Astrocyte of the spinal cord (primary cell): ENCODE results near the gene MUC22.
"Not testable (repeated sequence)": the region's sequence is repeated elsewhere in the genome, so short reads cannot be mapped to it uniquely, and the experiment has no call there.

Experiments used
- DNase-seq: peaks from one replicate; pipeline ENCODE4 v3.0.0; 2011; ENCODE audit warnings: low read depth, low spot score
- H3K4me3 ChIP-seq: 2 replicates; pipeline ENCODE4 v1.5.1; 2011; ENCODE audit warnings: low read depth, mild to moderate bottlenecking, low read length, moderate library complexity
- in situ Hi-C: cut with HindIII; loops from 2 replicates; pipeline ENCODE4 v1.10.0; 2017; ENCODE audit warnings: low sequenced_read_pairs
- TF ChIP-seq, protein P1 (sequence below): IDR thresholded peaks from 2 replicates; pipeline ENCODE4 v1.5.1; 2012; ENCODE audit warnings: low read depth, mild to moderate bottlenecking, low read length, inconsistent platforms

Gene MUC22

DNA sequence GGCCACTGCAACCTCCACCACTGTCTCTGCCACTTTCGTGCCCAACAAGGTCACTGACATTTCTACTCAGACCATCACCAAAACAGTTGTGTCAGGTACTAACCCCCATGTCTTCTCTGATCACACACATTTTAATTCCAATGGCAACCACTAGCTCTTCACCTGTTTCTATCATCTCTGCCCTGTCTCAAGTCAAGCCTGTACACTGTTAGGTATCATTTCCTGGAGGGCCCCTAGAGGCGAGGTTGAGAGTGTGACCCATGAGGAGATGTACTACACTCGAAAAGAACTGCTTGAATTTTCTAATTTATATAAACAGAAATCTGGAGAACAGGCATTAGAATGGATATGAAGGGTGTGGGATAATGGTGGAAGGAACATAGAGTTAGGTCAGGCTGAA lies 44.1 kb upstream of the MUC22 start:
- TF ChIP-seq, protein P1, sequence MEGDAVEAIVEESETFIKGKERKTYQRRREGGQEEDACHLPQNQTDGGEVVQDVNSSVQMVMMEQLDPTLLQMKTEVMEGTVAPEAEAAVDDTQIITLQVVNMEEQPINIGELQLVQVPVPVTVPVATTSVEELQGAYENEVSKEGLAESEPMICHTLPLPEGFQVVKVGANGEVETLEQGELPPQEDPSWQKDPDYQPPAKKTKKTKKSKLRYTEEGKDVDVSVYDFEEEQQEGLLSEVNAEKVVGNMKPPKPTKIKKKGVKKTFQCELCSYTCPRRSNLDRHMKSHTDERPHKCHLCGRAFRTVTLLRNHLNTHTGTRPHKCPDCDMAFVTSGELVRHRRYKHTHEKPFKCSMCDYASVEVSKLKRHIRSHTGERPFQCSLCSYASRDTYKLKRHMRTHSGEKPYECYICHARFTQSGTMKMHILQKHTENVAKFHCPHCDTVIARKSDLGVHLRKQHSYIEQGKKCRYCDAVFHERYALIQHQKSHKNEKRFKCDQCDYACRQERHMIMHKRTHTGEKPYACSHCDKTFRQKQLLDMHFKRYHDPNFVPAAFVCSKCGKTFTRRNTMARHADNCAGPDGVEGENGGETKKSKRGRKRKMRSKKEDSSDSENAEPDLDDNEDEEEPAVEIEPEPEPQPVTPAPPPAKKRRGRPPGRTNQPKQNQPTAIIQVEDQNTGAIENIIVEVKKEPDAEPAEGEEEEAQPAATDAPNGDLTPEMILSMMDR: no peak
- H3K4me3 ChIP-seq: no peak overlapping the region
- in situ Hi-C loops: no loop called here
- DNase-seq: no peak

DNA sequence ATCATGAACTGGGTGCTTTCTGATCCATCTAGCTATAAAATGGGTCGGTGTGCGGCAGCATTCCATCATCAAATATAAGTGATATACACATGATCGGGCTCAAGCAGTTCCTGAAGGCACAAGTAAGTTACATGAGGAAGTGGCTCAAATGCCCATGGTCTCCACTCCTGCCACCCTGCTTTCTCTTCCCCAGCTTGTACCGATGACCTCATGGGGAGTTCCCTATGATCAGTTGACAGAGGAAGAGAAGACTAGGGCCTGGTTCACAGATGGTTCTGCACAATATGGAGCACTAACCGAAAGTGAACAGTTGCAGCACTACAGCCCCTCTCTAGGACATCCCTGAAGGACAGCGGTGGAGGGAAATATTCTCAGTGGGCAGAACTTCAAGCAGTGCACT lies 41.1 kb upstream of the MUC22 start:
- H3K4me3 ChIP-seq, DNase-seq, in situ Hi-C loops: not testable (repeated sequence)

DNA sequence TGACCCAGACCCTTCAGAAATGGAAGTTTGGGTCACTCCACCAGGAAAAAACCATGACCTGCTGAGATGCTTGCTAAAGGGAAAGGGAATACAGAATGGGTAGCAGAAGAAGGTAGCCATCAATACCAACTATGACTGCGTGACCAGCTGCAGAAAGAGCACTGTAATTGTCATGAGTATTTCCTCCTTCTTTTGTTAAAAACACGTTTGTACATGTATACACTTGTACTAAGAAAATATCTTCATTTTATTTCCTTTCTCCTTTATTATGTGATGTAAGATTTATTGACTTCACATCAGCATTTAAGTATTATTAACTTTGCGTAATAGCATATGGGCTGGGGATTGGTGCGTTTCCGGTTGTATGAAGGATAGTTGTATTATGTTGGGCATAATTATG lies 39.3 kb upstream of the MUC22 start:
- no peak overlapping the region for H3K4me3 ChIP-seq
- in situ Hi-C loops: no loop called here
- TF ChIP-seq, protein P1: no peak
- no peak for DNase-seq

DNA sequence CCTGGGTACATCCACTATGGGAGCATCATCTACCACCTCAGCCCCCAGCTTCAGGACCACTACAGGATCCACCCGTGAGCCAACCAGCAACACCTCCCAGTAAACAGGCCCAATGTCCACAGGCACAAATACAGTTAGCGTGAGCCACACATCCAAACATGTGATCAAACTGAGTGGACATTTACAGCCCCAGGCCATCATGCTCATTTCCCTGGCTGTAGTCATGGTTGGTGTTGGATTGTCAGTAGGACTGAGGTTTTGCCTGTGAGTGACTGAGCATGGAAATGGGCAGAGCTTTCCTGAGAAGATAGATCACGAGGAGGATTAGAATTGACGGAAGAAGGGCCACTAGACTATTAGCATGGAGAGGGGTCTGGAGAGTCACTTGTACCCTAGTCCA lies 37.5 kb upstream of the MUC22 start:
- TF ChIP-seq, protein P1: no peak
- H3K4me3 ChIP-seq: no peak overlapping the region
- DNase-seq: no peak
- in situ Hi-C loops: no loop called here

DNA sequence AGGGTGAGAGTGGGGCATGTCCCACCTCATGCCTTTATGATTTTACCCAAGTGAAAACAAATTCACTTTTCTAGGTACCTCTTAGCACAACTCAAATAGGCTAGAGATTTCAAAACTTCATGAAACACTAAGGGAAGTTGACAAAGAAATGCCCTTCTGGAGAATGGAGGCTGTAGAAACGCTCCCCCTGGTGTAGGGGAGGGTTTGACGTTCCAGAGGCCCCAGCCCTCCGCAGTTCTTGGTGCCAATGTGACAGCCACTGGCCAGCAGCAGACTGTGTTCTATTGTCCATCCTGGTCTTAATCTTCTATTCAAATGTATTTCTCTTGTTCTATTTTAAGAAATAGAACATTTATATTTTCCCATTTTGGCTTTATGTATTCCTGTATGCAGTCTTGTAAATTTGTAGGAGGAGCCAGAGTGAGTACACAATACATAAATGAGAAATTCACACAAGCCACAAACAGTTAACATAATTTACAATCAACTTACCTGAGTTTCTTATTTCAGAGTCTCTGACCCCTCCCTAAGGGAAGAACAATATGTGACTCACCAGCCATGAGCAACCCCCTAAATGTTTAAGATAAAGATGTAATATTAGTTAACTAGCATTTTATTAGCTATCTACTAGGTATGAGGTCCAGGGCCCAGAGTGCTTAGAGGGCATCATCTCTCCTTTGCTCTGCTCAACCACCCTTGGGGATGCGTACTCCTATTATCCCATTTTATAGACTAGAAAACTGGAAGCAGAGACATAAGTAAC lies 35.6 kb upstream of the MUC22 start:
- H3K4me3 ChIP-seq: no peak overlapping the region
- TF ChIP-seq, protein P1: no peak
- DNase-seq: no peak
- in situ Hi-C loops: no loop called here

DNA sequence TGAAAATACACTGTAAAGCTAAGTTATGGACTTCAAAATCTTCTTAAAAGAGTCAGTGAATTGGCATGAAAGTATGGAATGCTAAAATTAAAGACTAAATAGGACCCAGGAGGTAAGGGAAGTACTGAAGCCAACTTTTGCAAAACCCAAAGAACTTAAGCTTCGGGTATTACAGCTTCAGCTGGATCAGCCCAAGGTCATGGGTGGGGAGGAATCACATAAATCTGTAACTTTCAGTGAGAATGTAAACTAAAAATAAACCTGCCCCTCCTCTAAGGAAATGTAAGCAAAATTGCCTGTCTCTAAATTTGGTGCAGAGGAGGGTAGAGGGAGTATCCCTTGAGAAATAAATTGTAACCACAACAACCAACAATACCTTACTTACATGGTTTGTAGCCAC lies 31.1 kb upstream of the MUC22 start:
- in situ Hi-C loops: no loop called here
- DNase-seq: no peak
- TF ChIP-seq, protein P1: no peak
- H3K4me3 ChIP-seq: no peak overlapping the region

DNA sequence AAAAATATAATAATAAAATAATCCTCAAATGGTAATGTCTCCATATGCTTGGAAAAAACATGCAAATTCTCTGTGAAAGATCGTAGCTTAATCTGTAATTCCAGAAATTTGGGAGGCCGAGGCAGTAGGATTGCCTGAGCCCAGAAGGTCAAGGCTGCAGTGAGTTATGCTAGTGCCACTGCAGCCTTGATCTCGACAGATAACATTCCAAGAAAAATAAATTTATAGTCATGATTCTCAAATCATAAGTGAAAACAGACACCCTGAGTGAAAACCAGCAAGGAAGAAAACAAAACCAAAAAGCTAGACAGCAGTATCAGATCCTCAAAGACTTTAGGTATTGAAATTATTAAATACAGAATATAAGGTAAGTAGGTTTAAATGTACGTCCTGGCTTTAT lies 30.6 kb upstream of the MUC22 start:
- H3K4me3 ChIP-seq: no peak overlapping the region
- TF ChIP-seq, protein P1: no peak
- in situ Hi-C loops: no loop called here
- no peak for DNase-seq
